Renal cortical epithelial cell (primary cell): Measurements from ENCODE around the gene ADAM22. TPM values are rescaled to one million over a fixed set of nuclear protein-coding genes. Genes with fewer than 3 reads are reported as not detected.

Source experiments
- DNase-seq: peaks from one replicate; pipeline ENCODE4 v3.0.0-alpha.2; 2011; ENCODE audit warnings: low read depth
- total RNA-seq: library from RNA; depleted of rRNA; stranded (reverse); fragments of >200 nt; gene quantifications from 2 replicates; pipeline ENCODE4 v1.2.3, GENCODE V29; 2014

The ADAM22 gene
- total RNA-seq, 1 donor from 2014 or later: 1.6 TPM

- DNase-seq: no peak
Observed at GRCh38 chr7:88037050-88037449, 103.0 kb downstream of the ADAM22 start.

GRCh38 chr7:88040694-88041093 lies 106.6 kb downstream of the ADAM22 start:
- DNase-seq: peak; percentile 85

DNA sequence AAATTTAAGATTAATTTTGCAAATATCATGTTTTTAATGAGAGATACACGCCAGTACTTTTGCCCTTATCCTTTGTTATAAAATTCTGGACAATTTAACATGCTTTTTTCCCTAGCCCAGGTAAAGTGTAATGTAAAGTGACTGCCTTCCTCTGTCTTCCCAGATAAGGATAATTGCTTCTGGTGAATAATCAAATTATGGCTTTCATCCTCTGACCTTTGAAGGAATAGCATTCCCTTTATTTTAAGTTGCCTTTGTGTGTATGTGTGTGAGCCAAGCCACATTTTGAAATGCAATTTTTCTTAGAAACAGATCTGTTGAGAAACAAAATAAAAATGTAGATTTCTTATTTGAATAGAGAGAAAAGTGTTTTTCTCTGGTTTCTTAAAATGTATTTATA lies 107.5 kb downstream of the ADAM22 start:
- DNase-seq: no peak

- DNase-seq: no peak
Observed at GRCh38 chr7:88042157-88042556, 108.1 kb downstream of the ADAM22 start.

DNA sequence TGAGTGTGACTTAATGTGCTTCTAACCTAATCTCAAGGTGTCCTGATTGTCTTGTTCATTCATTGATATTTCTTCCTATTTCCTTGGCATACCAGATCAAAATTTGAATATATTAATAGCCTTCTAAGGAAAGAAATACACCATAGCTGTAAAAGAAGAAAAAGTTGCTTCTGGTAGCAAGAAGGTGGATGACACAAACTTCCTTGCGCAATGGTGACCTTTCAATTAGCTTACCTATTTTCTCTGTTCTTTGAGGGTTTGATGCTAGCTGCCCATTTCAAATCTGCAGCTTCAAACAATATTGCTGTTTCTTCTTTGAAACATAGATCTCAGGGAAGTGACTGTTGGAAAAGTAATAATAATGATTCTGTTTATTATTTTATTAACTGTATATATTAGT lies 108.8 kb downstream of the ADAM22 start:
- DNase-seq: peak; percentile 38

- DNase-seq: no peak
Observed at GRCh38 chr7:88044069-88044468, 110.0 kb downstream of the ADAM22 start.

- DNase-seq: peak; percentile 65
Observed at GRCh38 chr7:88046839-88047573, 113.0 kb downstream of the ADAM22 start.

GRCh38 chr7:88057655-88058054 lies 123.6 kb downstream of the ADAM22 start:
- no peak for DNase-seq

DNA sequence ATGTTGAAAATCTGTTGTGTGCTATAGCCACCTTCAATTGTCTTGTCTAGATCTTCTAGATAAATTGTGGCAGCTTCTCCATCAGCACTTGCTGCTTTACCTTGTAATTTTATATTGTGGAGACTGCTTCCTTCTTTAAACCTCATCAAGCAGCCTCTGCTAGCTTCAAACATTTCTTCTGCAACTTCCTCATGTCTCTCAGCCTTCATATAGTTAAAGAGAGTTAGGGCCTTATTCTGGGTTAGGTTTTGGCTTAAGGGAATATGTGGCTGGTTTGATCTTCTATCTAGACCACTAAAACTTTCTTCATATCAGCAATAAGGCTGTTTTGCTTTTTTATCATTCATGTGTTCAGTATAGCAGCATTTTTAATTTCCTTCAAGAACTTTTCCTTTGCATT lies 128.2 kb downstream of the ADAM22 start:
- DNase-seq: no peak

DNA sequence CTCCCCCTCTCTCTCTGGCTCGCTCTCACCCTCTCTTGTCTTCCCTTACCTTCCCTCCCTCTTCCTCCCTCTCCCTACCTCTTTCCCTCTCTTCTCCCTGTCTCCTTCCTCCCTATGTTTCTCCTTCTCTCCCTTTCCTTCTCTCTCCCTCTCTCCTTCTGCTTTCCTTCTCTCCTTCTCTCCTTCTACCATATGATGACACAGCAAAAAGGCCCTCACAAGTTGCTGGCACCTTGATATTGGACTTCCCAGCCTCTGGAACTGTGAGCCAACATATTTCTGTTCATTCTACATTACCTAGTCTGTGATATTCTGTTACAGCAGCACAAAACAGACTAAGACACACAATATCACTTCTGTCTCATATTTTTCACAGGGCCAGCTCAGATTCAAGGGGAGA lies 135.0 kb downstream of the ADAM22 start:
- no peak for DNase-seq

DNA sequence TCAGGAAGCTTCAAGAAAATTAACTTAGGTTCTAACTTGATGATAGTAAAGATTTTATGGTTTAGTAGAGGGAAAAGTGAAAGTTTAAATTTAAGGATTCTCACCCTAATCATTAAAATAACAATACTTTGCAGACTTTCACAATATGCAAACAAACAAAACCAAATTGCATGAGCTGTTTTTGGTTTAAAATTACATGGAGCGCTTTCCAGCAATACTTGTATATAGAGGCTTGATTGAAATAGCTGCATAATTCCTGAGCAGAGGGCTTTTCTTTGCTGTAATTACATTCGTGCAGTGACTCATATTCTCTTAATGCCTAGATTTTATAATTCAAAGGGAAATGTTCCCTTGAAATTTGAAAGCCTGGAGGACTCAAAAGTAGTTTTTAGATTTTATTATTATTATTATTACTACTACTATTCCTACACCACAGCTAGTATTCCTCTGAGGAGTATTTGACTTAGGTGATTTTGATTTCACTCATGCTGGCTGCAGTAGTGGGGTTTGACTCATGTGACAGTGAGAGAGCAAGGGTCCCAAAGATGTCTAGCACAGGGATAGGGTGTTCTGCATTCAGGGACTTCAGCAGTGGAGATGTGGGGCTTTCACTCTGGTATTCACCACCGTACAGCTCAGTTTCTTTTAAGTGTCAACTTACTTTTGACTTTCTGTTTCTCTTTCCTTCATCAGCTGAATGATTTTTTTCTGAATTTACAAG lies 138.1 kb downstream of the ADAM22 start:
- no peak for DNase-seq

- DNase-seq: no peak
Observed at GRCh38 chr7:88072715-88073055, 138.6 kb downstream of the ADAM22 start.

- DNase-seq: no peak
Observed at GRCh38 chr7:88073626-88074025, 139.6 kb downstream of the ADAM22 start.

GRCh38 chr7:88075216-88075615 lies 141.2 kb downstream of the ADAM22 start:
- DNase-seq: no peak

- no peak for DNase-seq
Observed at GRCh38 chr7:88083883-88084282, 149.8 kb downstream of the ADAM22 start.

- DNase-seq: no peak
Observed at GRCh38 chr7:88089561-88089960, 155.5 kb downstream of the ADAM22 start.

DNA sequence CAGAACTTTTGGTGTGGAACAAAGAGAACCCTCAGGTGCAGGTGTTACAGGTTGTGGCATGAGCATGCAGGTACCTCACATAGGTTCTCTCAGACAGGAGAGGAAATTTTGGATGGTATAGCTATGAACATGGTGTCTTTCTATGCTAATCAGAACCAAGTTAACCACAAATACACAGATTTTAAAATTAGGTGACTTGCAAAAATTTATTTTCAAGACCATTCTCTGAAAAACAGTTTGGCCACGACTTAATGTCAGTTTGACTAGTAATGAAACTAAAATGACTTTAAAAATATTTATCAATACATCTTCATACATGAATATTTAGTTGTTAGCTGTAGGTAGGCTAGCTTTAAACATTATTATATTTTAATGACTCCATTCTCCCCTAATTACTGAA lies 156.2 kb downstream of the ADAM22 start:
- DNase-seq: no peak

GRCh38 chr7:88090671-88091070 lies 156.6 kb downstream of the ADAM22 start:
- DNase-seq: no peak

- no peak for DNase-seq
Observed at GRCh38 chr7:88091988-88092675, 158.1 kb downstream of the ADAM22 start.

DNA sequence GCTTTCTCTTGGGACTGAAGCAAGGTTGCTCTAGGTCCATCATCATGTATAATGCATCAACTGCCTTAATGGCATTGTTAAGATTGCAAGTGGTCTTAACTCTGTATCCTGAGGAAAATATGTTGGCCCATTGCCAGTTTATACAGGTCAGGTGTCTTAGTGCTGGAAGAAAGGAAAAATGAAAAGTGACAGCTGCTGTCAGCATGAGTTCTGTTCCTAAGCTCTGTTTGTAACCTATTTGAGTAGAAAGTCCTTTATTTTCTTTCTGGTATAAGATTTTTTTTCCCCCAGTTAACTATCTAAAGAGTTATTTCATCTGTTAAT lies 158.6 kb downstream of the ADAM22 start:
- no peak for DNase-seq

- DNase-seq: no peak
Observed at GRCh38 chr7:88101769-88102168, 167.7 kb downstream of the ADAM22 start.

DNA sequence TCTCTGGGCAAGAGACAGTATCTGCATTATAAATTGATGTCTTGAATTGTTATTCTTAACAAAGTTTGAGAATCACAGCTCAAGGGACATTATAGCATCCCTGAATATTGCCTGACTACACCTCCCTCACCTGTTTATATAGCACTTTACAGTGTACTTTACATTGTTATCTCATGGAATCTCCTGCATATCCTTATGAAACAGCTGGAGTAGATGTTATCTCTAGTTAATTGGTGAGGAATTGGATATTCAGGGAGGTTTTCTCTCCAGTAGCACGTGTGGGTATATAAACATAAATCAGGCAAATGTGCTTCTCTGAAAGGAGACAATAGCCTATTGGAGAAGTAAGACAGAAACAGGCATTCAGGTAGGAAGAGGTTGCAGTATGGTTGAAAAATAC lies 168.6 kb downstream of the ADAM22 start:
- no peak for DNase-seq

- no peak for DNase-seq
Observed at GRCh38 chr7:88104732-88105131, 170.7 kb downstream of the ADAM22 start.
